Hematopoietic multipotent progenitor cell treated with erythropoietin and hydrocortisone succinate and interleukin-3 and kit ligand, for 15 days (in vitro differentiated cells): ENCODE measurements around the gene GAPVD1.
"Not testable (repeated sequence)": the region's sequence is repeated elsewhere in the genome, so short reads cannot be mapped to it uniquely, and the experiment has no call there.

ENCODE experiments used
- DNase-seq: peaks from one replicate; pipeline ENCODE4 v3.0.0-alpha.2; 2015; ENCODE audit warnings: low spot score

GAPVD1 gene, protein sequence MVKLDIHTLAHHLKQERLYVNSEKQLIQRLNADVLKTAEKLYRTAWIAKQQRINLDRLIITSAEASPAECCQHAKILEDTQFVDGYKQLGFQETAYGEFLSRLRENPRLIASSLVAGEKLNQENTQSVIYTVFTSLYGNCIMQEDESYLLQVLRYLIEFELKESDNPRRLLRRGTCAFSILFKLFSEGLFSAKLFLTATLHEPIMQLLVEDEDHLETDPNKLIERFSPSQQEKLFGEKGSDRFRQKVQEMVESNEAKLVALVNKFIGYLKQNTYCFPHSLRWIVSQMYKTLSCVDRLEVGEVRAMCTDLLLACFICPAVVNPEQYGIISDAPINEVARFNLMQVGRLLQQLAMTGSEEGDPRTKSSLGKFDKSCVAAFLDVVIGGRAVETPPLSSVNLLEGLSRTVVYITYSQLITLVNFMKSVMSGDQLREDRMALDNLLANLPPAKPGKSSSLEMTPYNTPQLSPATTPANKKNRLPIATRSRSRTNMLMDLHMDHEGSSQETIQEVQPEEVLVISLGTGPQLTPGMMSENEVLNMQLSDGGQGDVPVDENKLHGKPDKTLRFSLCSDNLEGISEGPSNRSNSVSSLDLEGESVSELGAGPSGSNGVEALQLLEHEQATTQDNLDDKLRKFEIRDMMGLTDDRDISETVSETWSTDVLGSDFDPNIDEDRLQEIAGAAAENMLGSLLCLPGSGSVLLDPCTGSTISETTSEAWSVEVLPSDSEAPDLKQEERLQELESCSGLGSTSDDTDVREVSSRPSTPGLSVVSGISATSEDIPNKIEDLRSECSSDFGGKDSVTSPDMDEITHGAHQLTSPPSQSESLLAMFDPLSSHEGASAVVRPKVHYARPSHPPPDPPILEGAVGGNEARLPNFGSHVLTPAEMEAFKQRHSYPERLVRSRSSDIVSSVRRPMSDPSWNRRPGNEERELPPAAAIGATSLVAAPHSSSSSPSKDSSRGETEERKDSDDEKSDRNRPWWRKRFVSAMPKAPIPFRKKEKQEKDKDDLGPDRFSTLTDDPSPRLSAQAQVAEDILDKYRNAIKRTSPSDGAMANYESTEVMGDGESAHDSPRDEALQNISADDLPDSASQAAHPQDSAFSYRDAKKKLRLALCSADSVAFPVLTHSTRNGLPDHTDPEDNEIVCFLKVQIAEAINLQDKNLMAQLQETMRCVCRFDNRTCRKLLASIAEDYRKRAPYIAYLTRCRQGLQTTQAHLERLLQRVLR (N-terminal part only)

GRCh38 chr9:125261501-125262293 lies at the start of gene GAPVD1:
Gene GAPVD1 (plus strand): TSS chr9:125261826. CDS start chr9:125298922, 37,096 bp downstream.
- peak; percentile 90 for DNase-seq

DNA sequence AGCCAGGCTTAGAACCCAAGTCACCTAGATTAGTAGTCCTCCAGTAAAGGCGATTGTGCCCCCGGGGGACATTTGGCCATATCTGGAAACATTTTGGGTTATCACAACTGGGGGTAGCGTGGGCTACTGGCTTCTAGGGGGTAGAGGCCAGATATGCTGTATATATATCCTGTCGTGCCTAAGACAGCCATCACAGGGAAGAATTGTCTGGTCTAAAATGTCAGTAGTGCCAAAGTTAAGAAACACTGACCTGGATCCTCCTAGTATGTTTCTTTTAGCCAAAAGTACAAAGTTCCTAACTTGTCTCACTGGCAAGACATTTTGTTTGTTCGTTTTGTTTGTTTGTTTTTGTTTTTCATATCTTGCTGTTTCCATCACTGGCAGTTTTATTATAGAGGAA lies 47.4 kb upstream of the GAPVD1 start:
- no peak for DNase-seq

- DNase-seq = no peak
Measured at GRCh38 chr9:125218621-125219020, 43.0 kb upstream of the GAPVD1 start.

- not testable (repeated sequence) for DNase-seq
Measured at GRCh38 chr9:125224858-125225257, 36.8 kb upstream of the GAPVD1 start.

- DNase-seq = no peak
Measured at GRCh38 chr9:125227761-125228160, 33.9 kb upstream of the GAPVD1 start.

DNA sequence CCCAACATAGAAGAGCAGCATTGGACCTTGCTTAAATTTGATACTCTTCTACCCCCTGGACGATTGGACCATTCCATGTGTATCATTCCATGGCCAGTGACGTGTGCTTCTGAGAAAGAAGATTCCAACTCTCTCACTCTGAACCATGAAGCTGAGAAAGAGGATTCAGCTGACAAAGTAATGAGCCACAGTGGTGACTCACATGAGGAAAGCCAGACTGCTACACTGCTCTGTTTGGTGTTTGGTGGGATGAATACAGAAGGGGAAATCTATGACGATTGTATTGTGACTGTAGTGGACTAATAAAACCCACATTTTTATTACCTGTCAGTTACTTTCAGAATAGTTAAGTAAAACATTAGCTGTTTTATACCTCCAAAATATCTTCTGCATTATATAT lies 27.9 kb upstream of the GAPVD1 start:
- DNase-seq = no peak

DNA sequence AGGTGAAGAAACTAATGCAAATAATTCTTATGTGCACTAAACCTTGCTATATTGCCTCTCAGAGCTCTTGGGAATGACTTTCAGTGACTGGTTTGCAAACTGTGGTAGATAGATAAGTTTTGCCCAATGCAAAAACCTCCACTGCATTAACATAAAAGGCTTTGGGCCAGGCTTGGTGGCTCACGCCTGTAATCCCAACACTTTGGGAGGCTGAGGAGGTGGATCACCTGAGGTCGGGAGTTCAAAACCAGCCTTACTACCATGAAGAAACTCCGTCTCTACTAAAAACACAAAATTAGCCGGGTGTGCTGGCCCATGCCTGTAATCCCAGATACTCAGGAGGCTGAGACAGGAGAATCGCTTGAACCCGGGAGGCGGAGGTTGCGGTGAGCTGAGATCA lies 27.5 kb upstream of the GAPVD1 start:
- DNase-seq = not testable (repeated sequence)

DNA sequence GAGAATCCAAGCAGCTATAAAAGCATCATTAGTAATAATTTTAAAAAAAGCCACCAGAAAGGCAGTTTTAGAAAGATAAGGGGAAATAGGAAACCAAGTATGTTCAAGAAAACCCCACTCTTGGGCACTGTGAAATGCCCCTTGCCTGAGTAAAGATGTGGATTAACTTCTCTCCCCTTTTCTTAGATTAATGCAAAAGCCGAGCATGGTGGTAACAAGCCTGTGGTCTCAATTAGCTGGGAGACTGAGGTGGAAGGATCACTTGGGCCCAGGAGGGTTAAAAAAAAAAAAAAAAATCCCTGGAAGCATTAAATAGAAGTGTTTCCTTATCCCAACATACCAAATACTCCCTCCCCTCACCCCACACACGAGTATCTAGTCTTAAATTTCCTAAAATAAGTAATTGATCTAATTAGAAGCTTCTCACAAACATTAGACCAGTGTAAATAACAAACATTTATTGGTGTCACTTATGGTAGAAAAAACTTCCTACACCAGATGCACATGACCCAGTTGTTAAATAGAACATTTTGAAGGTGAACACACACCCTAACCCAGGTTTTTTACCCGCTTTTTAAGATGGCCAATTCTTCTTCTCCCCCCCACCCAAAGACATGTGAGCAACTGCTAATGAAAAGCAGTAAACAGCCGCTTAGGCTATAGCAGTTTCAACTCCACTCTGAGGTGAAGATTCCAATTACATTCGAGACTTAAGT lies 25.7 kb upstream of the GAPVD1 start:
- no peak for DNase-seq

DNA sequence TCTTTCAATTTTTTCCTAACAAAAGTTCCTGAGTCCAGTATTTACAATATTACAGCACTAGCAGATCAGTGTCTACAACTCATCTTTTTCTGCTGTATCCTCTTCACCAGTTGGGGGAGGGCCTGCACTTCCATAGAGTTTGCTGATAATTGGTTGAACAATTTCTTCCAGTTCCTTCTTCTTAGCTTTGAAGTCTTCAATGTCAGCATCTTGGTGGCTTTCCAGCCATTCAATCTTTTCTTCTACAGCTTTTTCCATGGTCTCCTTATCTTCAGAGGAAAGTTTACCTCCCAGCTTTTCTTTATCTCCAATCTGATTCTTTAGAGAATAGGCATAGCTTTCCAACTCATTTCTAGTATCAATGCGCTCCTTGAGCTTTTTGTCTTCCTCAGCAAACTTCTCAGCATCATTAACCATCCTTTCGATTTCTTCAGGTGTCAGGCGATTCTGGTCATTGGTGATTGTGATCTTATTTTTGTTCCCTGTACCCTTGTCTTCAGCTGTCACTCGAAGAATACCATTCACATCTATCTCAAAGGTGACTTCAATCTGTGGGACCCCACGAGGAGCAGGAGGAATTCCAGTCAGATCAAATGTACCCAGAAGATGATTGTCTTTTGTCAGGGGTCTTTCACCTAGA lies 25.0 kb upstream of the GAPVD1 start:
- not testable (repeated sequence) for DNase-seq

GRCh38 chr9:125238127-125238914 lies 23.3 kb upstream of the GAPVD1 start:
- DNase-seq = no peak

DNA sequence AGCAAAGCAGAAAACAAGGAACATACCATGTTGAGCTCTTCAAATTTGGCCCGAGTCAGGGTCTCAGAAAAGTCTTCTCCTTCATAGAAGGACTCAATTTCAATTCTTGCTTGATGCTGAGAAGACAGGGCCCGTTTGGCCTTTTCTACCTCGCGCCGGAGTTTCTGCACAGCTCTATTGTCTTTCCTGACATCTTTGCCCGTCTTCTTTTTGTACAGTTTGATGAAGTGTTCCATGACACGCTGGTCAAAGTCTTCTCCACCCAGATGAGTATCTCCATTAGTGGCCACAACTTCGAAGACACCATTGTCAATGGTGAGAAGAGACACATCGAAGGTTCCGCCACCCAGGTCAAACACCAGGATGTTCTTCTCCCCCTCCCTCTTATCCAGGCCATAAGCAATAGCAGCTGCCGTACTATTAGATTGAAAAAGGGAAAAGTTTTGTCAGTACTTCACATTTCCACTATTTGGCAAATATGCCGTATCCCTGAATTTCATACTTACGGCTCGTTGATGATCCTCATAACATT lies 22.6 kb upstream of the GAPVD1 start:
- DNase-seq = no peak

- no peak for DNase-seq
Measured at GRCh38 chr9:125239631-125240597, 21.7 kb upstream of the GAPVD1 start.

- DNase-seq = peak; percentile 47
Measured at GRCh38 chr9:125240649-125240999, 21.0 kb upstream of the GAPVD1 start.

DNA sequence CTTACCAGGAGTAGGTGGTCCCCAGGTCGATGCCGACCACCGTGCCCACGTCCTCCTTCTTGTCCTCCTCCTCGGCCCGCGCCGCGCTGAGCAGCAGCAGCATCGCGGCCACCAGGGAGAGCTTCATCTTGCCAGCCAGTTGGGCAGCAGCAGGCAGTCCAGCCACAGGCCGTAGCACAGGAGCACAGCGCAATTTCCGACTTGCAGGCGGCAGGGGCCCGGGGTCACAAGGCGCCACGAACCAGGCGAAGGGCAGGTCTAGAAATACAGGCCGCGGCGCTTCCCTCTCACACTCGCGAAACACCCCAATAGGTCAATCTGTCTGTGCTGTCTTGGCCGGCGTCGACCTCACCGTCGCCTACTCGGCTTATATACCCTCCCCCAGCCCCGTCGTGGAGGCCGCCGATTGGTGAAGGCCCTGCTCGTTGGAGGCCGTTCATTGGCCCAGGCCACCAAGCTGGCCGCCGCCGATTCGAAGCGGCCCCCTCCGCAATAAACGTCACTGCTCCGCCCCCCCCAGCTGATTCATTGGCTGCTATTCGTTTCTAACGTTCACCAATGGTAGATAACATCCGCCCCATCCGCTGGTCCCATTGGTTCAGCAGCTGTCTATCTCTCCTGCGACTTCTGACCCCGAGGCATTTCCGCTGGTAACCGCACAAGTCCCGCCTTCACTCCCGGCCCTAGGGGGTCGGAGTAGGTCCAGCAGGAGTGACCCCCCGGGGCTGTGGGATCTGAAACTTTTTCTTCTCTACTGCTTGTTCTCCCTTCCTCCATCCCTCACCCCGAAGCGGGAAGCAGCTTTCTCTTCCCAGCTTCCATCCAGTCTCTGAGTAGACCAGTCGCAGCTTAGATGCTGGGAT lies 20.4 kb upstream of the GAPVD1 start, which contains the start of gene HSPA5:
TSS of gene HSPA5 (minus strand) at position 344 of the 863 bp plus-strand sequence. CDS start at position 127, 217 bp downstream.
- DNase-seq = peak; percentile 99

DNA sequence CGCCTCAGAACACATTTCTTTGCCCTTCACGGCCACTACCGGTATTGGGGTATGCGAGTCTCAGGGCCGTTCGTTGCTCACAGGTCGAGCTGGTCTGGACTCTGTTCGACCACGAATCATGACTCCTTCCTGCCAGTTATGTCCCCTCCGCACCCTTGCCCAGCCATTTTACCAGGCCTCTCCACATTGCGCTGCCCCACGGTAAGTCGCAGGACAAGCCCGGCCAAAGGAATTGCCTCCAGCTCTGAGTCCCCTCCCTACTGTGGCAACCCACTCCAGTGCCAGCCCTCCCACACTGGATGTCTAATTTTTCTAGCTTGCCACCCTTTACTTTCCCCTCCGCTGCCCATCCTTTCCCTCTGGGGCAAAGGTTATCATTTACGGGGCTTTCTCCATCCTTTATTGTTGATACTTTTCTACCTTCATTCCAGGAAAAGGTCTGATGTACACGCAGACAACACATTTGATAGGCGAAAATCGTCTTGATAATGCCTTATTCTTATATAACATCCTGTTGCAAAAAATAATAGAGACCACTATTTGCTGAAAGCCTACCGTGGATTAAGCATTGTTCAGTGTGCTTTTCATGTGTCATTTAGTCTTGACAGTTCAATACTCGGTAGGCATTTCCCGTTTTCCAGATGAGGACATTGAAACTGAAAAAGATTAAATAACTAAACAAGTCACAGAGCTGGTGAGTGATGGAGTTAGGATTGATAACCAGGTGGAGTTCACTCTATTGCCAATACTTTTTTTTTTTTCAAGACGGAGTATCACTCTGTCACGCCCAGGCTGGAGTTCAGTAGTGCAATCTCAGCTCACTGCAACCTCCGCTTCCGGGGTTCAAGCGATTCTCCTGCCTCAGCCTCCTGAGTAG lies 19.5 kb upstream of the GAPVD1 start:
- DNase-seq = no peak

DNA sequence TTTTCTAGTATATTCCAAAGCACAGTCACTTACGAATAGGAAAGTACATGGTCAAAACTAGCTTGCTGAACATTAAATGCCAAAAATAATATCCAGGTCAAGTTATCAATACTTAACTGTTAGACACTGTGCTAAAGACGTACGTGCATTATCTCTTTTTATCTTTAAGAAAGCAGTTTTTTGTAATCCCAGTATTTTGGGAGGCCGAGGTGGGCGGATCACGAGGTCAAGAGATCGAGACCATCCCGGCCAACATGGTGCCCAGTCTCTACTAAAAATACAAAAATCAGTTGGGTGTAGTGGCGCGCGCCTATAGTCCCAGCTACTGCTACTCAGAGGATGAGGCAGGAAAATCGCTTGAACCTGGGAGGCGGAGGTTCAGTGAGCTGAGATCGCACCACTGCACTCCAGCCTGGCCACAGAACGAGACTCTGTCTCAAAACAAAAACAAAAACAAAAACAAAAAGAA lies 17.8 kb upstream of the GAPVD1 start:
- no peak for DNase-seq
